HCT116 (cell line): ENCODE data around the gene GLYR1. TPM values are rescaled to one million over a fixed set of nuclear protein-coding genes. Genes with fewer than 3 reads are reported as not detected.

Experiments used
- ATAC-seq: fragments of 200-7000 bp; cut with Tn5 transposase; 2 replicates; pipeline ENCODE4 v1.9.1; 2020; ENCODE audit warnings: mild to moderate bottlenecking, moderate library complexity
- BruUV-seq: library from RNA; stranded (reverse); fragments of 400-500 nt; replicated peaks from 2 replicates; lab custom pipeline; 2021; lab: Mats Ljungman, UMichigan
- CTCF ChIA-PET: fragments of 300-600 bp; sonication (Branson Sonifier 250); formaldehyde crosslinking; loops from one replicate; lab custom pipeline; 2021; ENCODE audit warnings: antibody characterized with exemption; lab: Charles Lee
- POLR2A ChIA-PET: fragments of 300-600, 350-600 bp; sonication (Branson Sonifier 250); formaldehyde crosslinking; loops from one replicate; lab custom pipeline; 2021; ENCODE audit warnings: antibody characterized with exemption; lab: Charles Lee
- RAD21 ChIA-PET, 2 experiments: fragments of 300-600 bp; sonication (Branson Sonifier 250); formaldehyde crosslinking; loops; one replicate each; lab custom pipeline; 2023; ENCODE audit warnings: low total read pairs in 2 of 2; ENCODE audit not compliant: uncharacterized antibody in 2 of 2, unreplicated experiment in 2 of 2, low non-redundant PET in 1 of 2; lab: Charles Lee
- DNase-seq: peaks from one replicate; pipeline ENCODE4 v3.0.0-alpha.2; 2010; ENCODE audit warnings: low read depth, low spot score
- H2AFZ ChIP-seq: fragments of 200-600 bp; shearing (Covaris generic), sonication (generic); 2 replicates; pipeline ENCODE4 v1.6.1; 2017; ENCODE audit warnings: low read depth, mixed run types, mixed read lengths, antibody characterized with exemption, low read length; ENCODE audit not compliant: poor library complexity, severe bottlenecking
- H3K27ac ChIP-seq: 2 replicates; pipeline ENCODE4 v1.5.1; 2012; ENCODE audit warnings: low read depth, low read length
- H3K27me3 ChIP-seq: fragments of 200-600 bp; sonication (generic); 2 replicates; pipeline ENCODE4 v1.6.1; 2016; ENCODE audit warnings: mixed run types, low read length, mixed read lengths; ENCODE audit not compliant: insufficient read depth
- H3K36me3 ChIP-seq, 2 experiments: fragments of 200-500 bp in 1 of 2; fragments of 200-600 bp in 1 of 2; sonication (Bioruptor generic) in 1 of 2; sonication (generic) in 1 of 2; 2 replicates each; pipeline versions ENCODE4 v1.5.1 to v1.6.1; 2014 to 2016; ENCODE audit warnings: low read length in 2 of 2, inconsistent platforms in 1 of 2, mixed read lengths in 1 of 2, mixed run types in 1 of 2; ENCODE audit not compliant: insufficient read depth in 2 of 2, control insufficient read depth in 1 of 2
- H3K4me1 ChIP-seq, 2 experiments: fragments of 200-600 bp in 1 of 2; sonication (generic) in 1 of 2; 2 replicates each; pipeline versions ENCODE4 v1.5.1 to v1.6.1; 2012 to 2017; ENCODE audit warnings: low read length in 2 of 2, inconsistent platforms in 1 of 2, mild to moderate bottlenecking in 1 of 2, mixed read lengths in 1 of 2, mixed run types in 1 of 2, moderate library complexity in 1 of 2; ENCODE audit not compliant: insufficient read depth in 2 of 2, control insufficient read depth in 1 of 2
- H3K4me2 ChIP-seq: fragments of 200-600 bp; sonication (generic); 2 replicates; pipeline ENCODE4 v1.6.1; 2017; ENCODE audit warnings: mixed run types, low read length, mixed read lengths
- H3K4me3 ChIP-seq, 2 experiments: fragments of 200-600 bp in 1 of 2; sonication (generic) in 1 of 2; replicated peaks in 1 of 2; 2 replicates each; pipeline ENCODE4 v1.5.1; 2011 to 2016; ENCODE audit warnings: low read length in 2 of 2, control low read depth in 1 of 2, low read depth in 1 of 2, mild to moderate bottlenecking in 1 of 2, mixed read lengths in 1 of 2, mixed run types in 1 of 2
- H3K79me2 ChIP-seq: fragments of 200-600 bp; sonication (generic); 2 replicates; pipeline ENCODE4 v1.6.1; 2017; ENCODE audit warnings: mild to moderate bottlenecking, mixed run types, low read length, moderate library complexity, mixed read lengths; ENCODE audit not compliant: insufficient read depth
- H3K9ac ChIP-seq: fragments of 200-600 bp; sonication (generic); 2 replicates; pipeline ENCODE4 v1.6.1; 2016; ENCODE audit warnings: low read length, mixed read lengths
- H3K9me2 ChIP-seq: fragments of 200-600 bp; sonication (generic), shearing (Covaris generic); 2 replicates; pipeline ENCODE4 v1.6.1; 2017; ENCODE audit warnings: mixed run types, mild to moderate bottlenecking, moderate library complexity; ENCODE audit not compliant: insufficient read depth
- H3K9me3 ChIP-seq, 2 experiments: fragments of 200-500 bp in 1 of 2; fragments of 200-600 bp in 1 of 2; sonication (Bioruptor generic) in 1 of 2; sonication (generic) in 1 of 2; 2 replicates each; pipeline ENCODE4 v1.6.1; 2014 to 2017; ENCODE audit warnings: low read length in 2 of 2, mixed read lengths in 2 of 2, inconsistent platforms in 1 of 2, low read depth in 1 of 2, mild to moderate bottlenecking in 1 of 2, mixed run types in 1 of 2, moderate library complexity in 1 of 2; ENCODE audit not compliant: control insufficient read depth in 1 of 2, insufficient read depth in 1 of 2
- H4K20me1 ChIP-seq: fragments of 200-600 bp; sonication (generic), shearing (Covaris generic); 2 replicates; pipeline ENCODE4 v1.6.1; 2017; ENCODE audit warnings: mixed run types, mild to moderate bottlenecking, moderate library complexity; ENCODE audit not compliant: insufficient read depth
- ATF3 ChIP-seq: IDR thresholded peaks from 2 replicates; pipeline ENCODE4 v1.6.1; 2012
- CTCF ChIP-seq, 3 experiments: fragments of 200-600 bp in 1 of 3; sonication (generic) in 1 of 3; IDR thresholded peaks in 2 of 3; conservative IDR thresholded peaks in 1 of 3; 2 replicates each; pipeline ENCODE4 v1.5.1; 2012 to 2017; ENCODE audit warnings: low read depth in 2 of 3, low read length in 2 of 3, antibody characterized with exemption in 1 of 3, borderline replicate concordance in 1 of 3, control low read depth in 1 of 3, mild to moderate bottlenecking in 1 of 3, mixed read lengths in 1 of 3, mixed run types in 1 of 3, moderate library complexity in 1 of 3; ENCODE audit not compliant: insufficient read depth in 1 of 3
- EGR1 ChIP-seq: IDR thresholded peaks from 2 replicates; pipeline ENCODE4 v1.6.1; 2012; ENCODE audit warnings: low read depth
- ELF1 ChIP-seq: IDR thresholded peaks from 2 replicates; pipeline ENCODE4 v1.6.1; 2012; ENCODE audit warnings: low read depth, borderline replicate concordance
- EZH2phosphoT487 ChIP-seq: fragments of 200-600 bp; IDR thresholded peaks from 2 replicates; pipeline ENCODE4 v1.6.1; 2018; ENCODE audit warnings: antibody characterized with exemption, borderline replicate concordance
- FOSL1 ChIP-seq: IDR thresholded peaks from 2 replicates; pipeline ENCODE4 v1.6.1; 2012; ENCODE audit warnings: low read depth
- MAX ChIP-seq: IDR thresholded peaks from 2 replicates; pipeline ENCODE4 v1.6.1; 2012
- POLR2A ChIP-seq: IDR thresholded peaks from 2 replicates; pipeline ENCODE4 v1.7.0; 2011; ENCODE audit warnings: borderline replicate concordance; ENCODE audit not compliant: insufficient read depth, insufficient read length; ENCODE audit errors: extremely low read depth
- RAD21 ChIP-seq: IDR thresholded peaks from 2 replicates; pipeline ENCODE4 v1.6.1; 2012; ENCODE audit warnings: low read depth, mild to moderate bottlenecking
- TCF7L2 ChIP-seq: IDR thresholded peaks from 2 replicates; pipeline ENCODE4 v1.7.0; 2011; ENCODE audit warnings: borderline replicate concordance, inconsistent platforms; ENCODE audit not compliant: insufficient read depth, insufficient read length; ENCODE audit errors: extremely low read depth
- YY1 ChIP-seq: IDR thresholded peaks from 2 replicates; pipeline ENCODE4 v1.6.1; 2011; ENCODE audit warnings: low read length, low read depth, moderate library complexity, mild to moderate bottlenecking; ENCODE audit not compliant: insufficient replicate concordance; ENCODE audit errors: extremely low read depth
- ZBTB33 ChIP-seq: IDR thresholded peaks from 2 replicates; pipeline ENCODE4 v1.6.1; 2011; ENCODE audit warnings: mild to moderate bottlenecking, low read length, moderate library complexity; ENCODE audit not compliant: insufficient replicate concordance; ENCODE audit errors: extremely low read depth
- intact Hi-C: fragments of 100-400 bp; cut with micrococcal nuclease; formaldehyde crosslinking; loops from 2 replicates; pipeline ENCODE4 v1.10.0; 2022
- total RNA-seq: library from RNA; stranded (reverse); gene quantifications from one replicate; pipeline ENCODE4 v1.2.1, GENCODE V29; 2021; ENCODE audit not compliant: unreplicated experiment

Gene GLYR1
- total RNA-seq, 1 experiment from 2014 or later = 50.0 TPM

GRCh38 chr16:4893103-4893862 lies 46.2 kb upstream of the GLYR1 start:
- Histone ChIP-seq H3K4me3 (no peak overlapping the region), H3K27ac (no peak overlapping the region), H3K4me2 (no peak overlapping the region), H2AFZ (no peak overlapping the region), H3K4me1 (no peaks in the 10 kb centered on the region), H3K9me3 (no peaks in the 10 kb centered on the region), H4K20me1 (no peaks in the 10 kb centered on the region), H3K36me3 (peaks cover 11 to 12% of the 10 kb centered on the region in 2 experiments; a peak in 3 of 4 replicates), H3K9ac (no peak overlapping the region), H3K27me3 (no peaks in the 10 kb centered on the region), H3K79me2 (no peaks in the 10 kb centered on the region), H3K9me2 (no peaks in the 10 kb centered on the region)
- CTCF ChIA-PET = no interaction called here
- TF ChIP-seq CTCF (IDR thresholded peaks at IDR 0.05 in 2 of 3, conservative IDR thresholded peaks at IDR 0.05 in 1 of 3; ENCODE audit: borderline replicate concordance in 1 of 3, insufficient read depth in 1 of 3, low read depth in 2 of 3, low read length in 2 of 3) = no peak
- TF ChIP-seq YY1 = no peak
- TF ChIP-seq POLR2A = no peak
- no peak for TF ChIP-seq ELF1
- no peak for TF ChIP-seq MAX
- no peak for TF ChIP-seq FOSL1
- TF ChIP-seq RAD21 = no peak
- no peak for TF ChIP-seq ZBTB33
- TF ChIP-seq ATF3 = no peak
- no peak for TF ChIP-seq EGR1
- no peak for TF ChIP-seq TCF7L2
- no peak for TF ChIP-seq EZH2phosphoT487
- DNase-seq = no peak
- POLR2A ChIA-PET = no interaction called here
- intact Hi-C loops = no loop called here
- RAD21 ChIA-PET = no interaction called here
- no peak for ATAC-seq
- BruUV-seq = no TSS peak
